SK-N-MC (cell line): ENCODE data around the gene VWA8.

Source experiments
- EZH2 ChIP-seq: fragments of 200-600 bp; sonication (generic); IDR thresholded peaks from one replicate; pipeline ENCODE4 v1.6.1; 2017; ENCODE audit warnings: antibody characterized with exemption
- FOXP2 ChIP-seq: optimal IDR thresholded peaks from 2 replicates; pipeline ENCODE3; 2011; ENCODE audit warnings: mild to moderate bottlenecking, moderate library complexity; ENCODE audit not compliant: insufficient read depth; ENCODE audit errors: extremely low read length, control extremely low read depth
- POLR2AphosphoS5 ChIP-seq: IDR thresholded peaks from 2 replicates; pipeline ENCODE4 v1.6.1; 2012; ENCODE audit warnings: mild to moderate bottlenecking, low read depth, low read length, borderline replicate concordance

GRCh38 chr13:41561170-41561569 lies 399.7 kb downstream of the VWA8 start:
- TF ChIP-seq EZH2: no peak
- TF ChIP-seq POLR2AphosphoS5: no peak
- no peak for TF ChIP-seq FOXP2
